Cardiac fibroblast (primary cell): ENCODE data around the gene OGFR.

Experiments used
- DNase-seq, 2 donors: peaks; one replicate each; pipeline versions ENCODE4 v3.0.0 to v3.0.0-alpha.2; 2010; ENCODE audit warnings: low read depth in 2 of 2
- H3K4me3 ChIP-seq, 2 donors: replicated peaks in 1 of 2; 1 replicate in 1 of 2; 2 replicates in 1 of 2; pipeline ENCODE4 v1.5.1; 2011; ENCODE audit warnings: low read depth in 2 of 2, low read length in 2 of 2, mild to moderate bottlenecking in 2 of 2, moderate library complexity in 1 of 2
- TF ChIP-seq, protein P1 (sequence below): IDR thresholded peaks from one replicate; pipeline ENCODE4 v1.5.1; 2011; ENCODE audit warnings: low read depth, mild to moderate bottlenecking, low read length, inconsistent platforms

OGFR gene

DNA sequence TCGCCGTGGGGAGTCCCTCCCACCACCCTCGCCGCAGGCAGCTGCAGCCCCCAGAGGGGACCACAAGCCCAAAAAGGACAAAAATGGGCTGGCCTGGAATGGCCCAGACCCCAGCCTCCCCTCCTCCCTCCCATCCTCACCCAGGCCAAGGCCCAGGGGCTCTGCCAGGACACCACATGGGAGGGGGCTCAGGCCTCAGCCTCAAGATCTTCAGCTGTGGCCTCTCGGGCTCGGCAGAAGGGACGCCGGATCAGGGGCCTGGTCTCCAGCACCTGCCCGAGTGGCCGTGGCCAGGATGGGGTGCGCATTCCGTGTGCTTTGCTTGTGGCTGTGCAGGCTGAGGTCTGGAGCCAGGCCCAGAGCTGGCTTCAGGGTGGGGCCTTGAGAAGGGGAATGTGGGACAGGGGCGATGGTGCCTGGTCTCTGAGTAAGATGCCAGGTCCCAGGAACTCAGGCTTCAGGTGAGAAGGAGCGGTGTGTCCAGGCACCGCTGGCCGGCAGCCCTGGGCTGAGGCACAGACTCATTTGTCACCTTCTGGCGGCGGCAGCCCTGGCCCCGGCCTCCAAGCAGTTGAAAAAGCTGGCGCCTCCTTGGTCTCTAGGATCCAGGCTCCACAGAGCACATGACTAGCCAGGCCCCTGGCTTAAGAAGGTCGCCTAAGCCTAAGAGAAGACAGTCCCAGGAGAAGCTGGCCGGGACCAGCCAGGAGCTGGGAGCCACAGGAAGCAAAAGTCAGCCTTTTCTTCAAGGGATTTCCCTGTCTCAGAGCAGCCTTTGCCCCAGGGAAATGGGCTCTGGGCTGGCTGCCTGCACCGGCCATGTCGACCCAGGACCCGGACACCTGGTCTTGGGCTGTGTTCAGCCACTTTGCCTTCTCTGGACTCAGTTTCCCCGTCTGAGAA lies 43.5 kb upstream of the OGFR start:
- TF ChIP-seq, protein P1, sequence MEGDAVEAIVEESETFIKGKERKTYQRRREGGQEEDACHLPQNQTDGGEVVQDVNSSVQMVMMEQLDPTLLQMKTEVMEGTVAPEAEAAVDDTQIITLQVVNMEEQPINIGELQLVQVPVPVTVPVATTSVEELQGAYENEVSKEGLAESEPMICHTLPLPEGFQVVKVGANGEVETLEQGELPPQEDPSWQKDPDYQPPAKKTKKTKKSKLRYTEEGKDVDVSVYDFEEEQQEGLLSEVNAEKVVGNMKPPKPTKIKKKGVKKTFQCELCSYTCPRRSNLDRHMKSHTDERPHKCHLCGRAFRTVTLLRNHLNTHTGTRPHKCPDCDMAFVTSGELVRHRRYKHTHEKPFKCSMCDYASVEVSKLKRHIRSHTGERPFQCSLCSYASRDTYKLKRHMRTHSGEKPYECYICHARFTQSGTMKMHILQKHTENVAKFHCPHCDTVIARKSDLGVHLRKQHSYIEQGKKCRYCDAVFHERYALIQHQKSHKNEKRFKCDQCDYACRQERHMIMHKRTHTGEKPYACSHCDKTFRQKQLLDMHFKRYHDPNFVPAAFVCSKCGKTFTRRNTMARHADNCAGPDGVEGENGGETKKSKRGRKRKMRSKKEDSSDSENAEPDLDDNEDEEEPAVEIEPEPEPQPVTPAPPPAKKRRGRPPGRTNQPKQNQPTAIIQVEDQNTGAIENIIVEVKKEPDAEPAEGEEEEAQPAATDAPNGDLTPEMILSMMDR: no peak
- no peak for DNase-seq
- H3K4me3 ChIP-seq: no peak overlapping the region

DNA sequence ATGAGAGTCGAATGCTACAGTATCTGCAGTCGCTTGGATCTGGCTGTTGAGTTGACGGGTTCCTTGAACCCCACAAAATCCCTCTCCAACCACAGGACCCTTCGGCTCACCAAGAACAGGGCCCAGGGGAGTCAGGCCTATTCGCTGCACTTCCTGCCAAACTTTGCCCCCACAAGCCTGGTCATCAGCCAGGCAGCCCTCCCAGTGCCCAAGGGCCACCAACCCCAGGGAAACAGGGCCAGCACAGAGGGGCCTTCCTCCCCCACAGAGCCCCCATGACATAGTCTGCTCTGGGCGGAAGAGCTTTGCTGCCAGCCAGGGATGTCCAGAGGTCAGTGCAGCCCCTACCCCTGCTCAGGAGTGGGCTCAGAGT lies 42.9 kb upstream of the OGFR start:
- no peak for DNase-seq
- TF ChIP-seq, protein P1: no peak
- no peak overlapping the region for H3K4me3 ChIP-seq

DNA sequence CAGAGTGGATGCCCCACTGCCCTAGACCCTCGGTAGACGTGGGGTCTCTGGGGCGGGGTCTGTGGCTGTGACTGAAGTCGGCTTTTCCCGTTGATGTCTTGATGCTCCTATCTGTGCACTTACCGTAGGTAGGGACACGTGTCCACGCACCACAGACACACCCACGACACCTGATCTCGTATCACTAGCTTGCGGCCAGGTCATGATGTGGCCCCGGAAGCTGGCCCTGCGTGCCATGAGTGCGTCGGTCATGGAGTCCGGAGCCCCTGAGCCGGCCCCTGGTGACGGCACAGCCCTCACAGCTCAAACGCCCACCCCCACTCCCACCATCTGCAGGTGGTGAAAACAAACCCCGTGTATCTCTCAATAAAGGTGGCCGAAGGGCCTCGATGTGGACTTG lies 42.3 kb upstream of the OGFR start:
- DNase-seq: no peak
- TF ChIP-seq, protein P1: no peak
- no peak overlapping the region for H3K4me3 ChIP-seq

DNA sequence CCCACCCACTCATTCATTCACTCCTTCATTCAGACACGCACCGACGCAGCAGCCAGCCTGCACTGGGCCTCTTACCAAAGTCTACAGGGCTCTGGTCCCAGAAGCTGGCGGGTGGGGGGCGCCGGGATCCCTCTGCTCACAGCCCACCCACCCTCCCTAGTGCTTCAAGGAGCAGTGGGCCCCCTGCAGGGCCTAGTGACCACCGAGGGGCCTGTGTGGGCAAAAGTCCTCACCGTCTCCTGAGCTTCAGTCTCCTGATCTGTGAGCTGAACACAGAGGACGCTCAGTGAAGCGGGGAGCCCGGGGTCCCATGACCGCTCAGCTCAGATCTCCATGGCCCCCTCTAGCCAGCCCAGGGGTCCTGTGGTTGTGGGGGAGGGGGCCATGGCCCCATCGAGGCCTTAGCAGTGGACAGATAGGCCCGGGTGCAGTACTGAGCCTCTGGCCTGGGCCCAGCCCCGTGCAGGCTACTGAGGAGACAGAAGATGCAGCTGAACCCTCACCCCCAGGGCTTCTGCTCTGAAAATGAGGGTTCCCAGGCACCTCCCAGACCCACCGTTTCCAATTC lies 41.8 kb upstream of the OGFR start:
- TF ChIP-seq, protein P1: no peak
- DNase-seq: no peak
- H3K4me3 ChIP-seq: no peak overlapping the region

DNA sequence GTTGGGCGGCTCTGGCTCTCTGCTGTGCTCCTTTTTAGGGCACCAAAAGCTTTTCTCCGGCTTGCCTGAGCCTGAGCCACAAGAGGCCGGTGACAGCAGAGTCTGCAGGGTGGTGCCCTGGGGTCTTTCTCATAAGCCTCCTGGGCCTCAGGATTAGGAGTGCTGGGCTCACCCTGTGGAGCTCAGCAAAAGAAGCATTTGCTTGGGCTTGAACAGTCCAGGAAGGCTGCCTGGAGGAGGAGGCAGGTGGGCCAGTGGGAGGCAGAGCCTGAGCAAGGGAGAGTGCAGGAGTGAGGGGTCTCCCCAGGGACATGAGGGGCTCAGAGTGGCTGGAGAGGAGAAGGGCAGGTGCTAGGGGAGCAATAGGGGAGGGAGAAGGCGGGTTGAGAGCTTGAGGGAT lies 41.2 kb upstream of the OGFR start:
- H3K4me3 ChIP-seq: no peak overlapping the region
- DNase-seq: no peak
- TF ChIP-seq, protein P1: no peak

DNA sequence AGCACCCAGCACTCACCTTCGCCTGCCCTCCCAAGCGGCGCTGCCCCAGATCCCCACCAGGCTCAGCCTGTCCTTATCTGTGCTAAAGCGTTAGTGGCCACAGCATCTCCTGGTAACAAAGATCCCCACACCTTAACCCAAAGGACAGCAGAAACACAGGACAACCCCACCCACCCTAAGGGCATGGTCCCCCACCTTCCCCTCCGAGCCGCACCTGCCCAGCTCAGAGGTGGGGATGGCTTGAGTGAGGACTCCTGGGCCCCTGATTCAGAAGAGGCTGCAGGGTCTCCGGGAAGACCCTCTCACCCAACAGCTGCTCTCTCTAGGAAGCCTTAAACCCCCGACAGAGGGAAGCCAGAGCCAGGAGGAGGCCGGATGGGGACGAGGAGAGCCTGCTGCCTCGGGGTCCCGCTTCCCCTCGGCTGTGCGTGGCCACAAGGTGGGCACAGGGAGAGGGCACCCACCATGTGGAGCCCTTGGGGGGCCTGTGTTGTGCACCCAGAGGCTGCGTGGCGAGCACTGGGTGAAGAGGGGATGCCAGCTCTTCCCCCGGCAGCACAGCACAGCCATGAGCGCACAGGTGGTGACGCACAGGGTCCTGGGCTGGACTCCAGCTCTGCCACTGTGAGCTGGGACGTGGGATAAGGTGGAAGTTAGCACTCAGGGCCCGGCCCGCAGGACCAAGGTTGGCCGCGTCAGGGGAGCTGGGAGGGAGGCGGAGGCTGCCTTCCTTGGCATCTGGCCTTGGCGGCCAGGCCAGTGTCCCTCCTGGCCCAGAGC lies 40.3 kb upstream of the OGFR start:
- TF ChIP-seq, protein P1: no peak
- DNase-seq: no peak
- no peak overlapping the region for H3K4me3 ChIP-seq
